HT1080 (cell line): ENCODE measurements around the gene PTPRN2. TPM values are rescaled to one million over a fixed set of nuclear protein-coding genes. Genes with fewer than 3 reads are reported as not detected.
A peak's percentile ranks its signal among the peaks of the same experiment; 100 is the strongest.
"Not testable (repeated sequence)": the region's sequence is repeated elsewhere in the genome, so short reads cannot be mapped to it uniquely, and the experiment has no call there.

Experiments used
- DNase-seq: peaks from one replicate; pipeline ENCODE4 v3.0.0-alpha.2; 2015; ENCODE audit warnings: low read depth
- total RNA-seq: library from RNA; depleted of rRNA; stranded (reverse); fragments of >200 nt; shearing (Covaris generic); gene quantifications from 2 replicates; pipeline ENCODE4 v1.2.3, GENCODE V29; 2014

PTPRN2 gene
- total RNA-seq, 1 experiment from 2014 or later, result 0.31 TPM

DNA sequence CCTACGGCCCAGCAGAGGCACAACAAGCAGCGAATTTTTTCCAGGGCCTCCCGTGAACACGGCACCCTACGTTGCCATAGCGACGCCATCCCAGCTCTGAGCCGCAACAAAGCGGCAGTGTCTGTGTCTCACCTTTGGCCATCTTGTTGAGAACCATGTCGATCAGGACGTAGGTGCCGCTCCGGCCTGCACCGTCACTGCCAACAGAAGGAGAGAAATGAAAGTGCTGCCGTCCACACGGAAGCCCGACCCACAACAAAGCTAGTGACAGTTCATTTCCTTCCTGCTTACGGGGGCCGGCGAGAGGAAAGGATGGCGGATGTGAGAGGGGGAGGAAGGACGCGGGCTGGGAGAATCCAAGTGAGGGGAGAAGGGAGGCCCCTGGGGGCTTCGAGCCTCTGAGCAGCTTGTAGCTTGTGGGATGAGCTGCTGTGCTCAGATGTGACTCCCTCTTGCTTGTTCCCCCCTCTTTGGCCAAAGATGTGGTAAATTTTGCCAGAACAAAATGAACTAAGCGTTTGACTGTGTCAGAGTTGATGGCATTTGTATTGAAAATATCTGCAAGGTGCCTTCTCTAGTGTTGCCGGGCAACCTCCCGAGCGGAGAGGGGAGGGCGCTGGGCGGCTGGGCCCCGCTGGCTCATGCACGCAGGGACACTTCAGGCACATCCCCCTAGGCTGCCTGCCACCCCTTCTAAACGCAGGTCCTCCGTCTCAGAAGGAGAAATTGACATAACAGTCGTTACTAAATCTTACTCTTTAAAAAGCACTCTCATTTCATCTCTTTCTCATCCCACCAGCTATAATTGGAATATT, 1018.6 kb downstream of the PTPRN2 start:
- DNase-seq, result no peak

DNA sequence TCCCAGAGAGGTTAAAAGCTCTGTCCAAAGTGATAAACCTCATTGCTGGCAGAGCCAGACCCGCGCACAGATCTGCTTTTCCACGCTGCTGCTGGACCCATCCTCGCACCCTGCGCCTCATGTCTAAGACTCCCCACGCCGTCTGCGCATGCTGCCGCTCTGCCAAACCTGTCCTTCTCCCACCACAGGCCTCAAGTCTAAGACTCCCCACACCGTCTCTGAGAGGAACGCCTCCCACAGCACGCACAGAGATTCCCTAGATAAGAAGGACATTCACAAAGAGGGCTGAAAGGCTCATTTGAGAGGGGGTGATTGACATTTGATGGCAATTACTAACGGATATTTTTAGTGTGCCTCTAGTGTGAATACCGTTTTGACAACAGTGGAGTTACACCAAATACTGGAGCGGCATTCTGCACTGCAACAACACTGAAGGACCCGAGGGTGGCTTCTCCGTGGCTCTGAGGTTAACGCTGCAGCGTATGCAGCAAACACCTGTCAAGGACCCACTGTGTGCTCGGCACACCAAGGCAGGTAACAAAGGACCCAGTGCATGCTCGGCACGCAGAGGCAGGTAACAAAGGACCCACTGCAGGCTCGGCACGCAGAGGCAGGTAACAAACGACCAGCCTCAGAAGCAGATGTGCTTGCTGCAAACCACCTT, 1019.4 kb downstream of the PTPRN2 start:
- DNase-seq, result no peak

DNA sequence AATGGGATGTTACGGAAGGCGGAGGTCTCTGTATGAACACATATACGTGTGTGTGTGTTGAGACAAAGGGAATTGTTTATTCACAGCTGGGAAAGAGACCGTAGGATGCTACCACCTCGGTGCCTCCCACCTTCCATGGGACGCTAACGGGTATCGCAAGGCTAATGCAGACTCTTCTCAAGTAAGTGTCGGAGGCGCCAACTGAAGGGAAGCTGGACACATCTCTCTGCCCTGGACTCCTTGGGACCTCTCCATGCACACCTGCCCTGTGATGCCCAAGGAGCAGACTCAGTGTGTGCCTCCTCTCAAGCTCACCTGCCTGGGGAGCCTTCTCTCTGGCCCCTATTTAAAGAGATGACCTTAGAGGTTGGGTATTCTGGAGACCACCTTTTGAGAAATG, 1020.0 kb downstream of the PTPRN2 start:
- DNase-seq, result no peak

DNA sequence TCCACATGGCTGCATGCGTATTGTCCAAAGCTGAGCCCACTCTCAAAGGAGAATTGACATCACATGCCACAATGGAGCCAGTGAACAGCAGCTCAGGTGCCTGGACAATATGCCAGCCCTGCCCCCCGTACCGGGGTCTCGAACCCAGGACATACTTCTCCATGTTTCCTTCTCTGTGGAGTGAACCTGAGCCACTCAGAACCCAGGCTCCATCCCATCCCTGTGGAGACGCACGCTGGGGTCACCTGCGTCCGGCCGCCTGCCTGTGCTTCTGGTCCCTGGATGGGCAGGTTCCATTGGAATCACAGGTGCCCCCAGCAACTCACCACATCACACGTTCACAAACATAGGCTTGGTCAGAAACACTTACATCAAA, 1021.0 kb downstream of the PTPRN2 start:
- DNase-seq, result no peak

DNA sequence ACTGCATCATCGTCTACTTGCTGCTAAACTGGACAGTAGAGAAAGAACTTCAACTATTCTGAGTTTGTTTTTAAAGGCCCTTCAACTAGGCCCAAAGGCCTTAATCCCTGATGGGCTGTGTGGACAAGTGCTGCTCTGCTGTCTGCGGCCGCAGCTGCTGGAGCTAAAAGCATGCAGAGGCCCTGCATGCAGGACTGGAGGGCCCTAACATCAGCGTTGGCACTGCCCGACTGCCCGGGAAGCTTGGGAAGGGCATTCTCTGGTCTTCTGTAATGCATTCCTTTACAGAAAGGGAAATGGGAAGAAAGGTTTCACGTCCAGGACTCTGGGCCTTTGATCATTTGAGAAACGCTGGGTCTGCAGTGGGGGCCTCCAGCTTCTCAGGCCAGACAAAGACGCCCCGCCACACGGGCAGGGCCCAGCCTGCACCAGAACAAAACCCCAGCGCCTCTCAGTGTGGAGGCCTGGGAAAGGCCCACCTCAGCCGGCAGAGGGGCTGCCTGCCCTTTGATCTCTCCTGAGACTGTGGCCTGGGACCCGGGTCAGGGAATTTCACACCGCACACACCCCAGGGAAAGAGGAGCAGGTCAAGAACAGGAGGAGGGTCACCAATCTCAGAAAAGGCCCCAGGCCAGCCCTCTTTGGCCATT, 1021.5 kb downstream of the PTPRN2 start:
- no peak for DNase-seq

DNA sequence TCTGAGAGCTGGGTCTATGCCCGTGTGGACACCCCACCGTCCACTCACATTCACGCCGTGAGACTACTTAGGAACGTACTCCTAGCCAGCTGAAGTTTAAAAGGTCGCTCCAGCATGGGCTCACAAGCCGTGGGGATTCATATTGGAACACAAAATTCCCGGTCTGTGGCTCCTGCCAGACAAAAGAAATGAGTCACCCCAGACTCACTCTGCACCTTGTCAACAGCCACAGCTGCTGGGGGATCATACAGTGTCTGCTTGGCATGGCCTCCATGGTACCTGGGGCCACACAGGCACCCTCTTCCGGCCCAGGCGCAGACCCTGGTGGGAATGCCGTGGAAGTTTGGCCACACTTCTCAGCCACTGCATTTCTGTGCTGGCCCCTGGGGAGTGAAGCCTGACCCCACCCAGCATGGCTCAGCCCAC, 1022.4 kb downstream of the PTPRN2 start:
- DNase-seq, result no peak

DNA sequence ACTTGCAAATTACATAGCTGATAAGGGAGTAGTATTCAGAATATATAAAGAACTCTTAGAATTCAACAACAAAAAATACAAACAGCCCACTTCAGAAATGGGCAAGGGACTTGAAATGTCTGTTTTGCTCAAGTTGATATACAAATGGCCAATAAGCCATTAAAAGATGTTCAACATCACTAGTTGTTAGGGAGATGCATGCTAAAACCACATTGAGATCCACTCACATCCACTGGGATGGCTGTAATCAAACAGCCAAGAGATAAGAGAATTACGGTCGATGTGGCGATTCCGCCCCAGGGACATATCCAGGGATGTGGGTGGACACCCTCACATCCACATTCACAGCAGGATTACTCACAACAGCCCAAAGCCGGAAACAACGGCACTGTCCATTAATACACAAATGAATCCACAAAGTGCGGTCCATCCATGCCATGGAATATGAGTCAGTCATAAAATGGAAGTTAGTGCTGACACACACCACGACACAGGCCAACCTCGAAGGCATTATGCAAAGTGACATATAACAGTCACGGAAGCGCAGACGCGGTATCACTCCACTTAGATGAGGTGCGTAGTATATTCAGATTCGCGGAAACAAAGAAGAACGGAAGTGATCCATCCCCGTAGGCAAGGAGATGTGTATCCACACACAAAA, 1023.0 kb downstream of the PTPRN2 start:
- peak; percentile 99 for DNase-seq

DNA sequence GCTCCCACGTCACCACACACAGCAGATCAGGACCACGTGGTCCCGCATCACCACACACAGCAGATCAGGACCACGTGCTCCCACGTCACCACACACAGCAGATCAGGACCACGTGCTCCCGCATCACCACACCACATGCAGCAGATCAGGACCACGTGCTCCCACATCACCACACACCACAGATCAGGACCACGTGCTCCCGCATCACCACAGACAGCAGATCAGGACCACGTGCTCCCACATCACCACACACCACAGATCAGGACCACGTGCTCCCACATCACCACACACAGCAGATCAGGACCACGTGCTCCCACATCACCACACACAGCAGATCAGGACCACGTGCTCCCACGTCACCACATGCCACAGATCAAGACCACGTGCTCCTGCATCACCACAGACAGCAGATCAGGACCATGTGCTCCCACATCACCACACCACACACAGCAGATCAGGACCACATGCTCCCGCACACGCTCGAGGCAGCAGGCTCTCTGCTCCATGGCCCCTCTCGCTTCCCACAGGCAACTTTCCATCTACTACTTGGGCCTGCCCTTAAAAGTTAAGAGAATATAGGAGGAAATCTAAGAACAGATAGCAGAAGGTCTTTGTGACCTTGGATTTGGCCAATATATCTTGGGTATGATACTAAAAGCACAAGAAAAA, 1024.0 kb downstream of the PTPRN2 start:
- DNase-seq, result not testable (repeated sequence)

DNA sequence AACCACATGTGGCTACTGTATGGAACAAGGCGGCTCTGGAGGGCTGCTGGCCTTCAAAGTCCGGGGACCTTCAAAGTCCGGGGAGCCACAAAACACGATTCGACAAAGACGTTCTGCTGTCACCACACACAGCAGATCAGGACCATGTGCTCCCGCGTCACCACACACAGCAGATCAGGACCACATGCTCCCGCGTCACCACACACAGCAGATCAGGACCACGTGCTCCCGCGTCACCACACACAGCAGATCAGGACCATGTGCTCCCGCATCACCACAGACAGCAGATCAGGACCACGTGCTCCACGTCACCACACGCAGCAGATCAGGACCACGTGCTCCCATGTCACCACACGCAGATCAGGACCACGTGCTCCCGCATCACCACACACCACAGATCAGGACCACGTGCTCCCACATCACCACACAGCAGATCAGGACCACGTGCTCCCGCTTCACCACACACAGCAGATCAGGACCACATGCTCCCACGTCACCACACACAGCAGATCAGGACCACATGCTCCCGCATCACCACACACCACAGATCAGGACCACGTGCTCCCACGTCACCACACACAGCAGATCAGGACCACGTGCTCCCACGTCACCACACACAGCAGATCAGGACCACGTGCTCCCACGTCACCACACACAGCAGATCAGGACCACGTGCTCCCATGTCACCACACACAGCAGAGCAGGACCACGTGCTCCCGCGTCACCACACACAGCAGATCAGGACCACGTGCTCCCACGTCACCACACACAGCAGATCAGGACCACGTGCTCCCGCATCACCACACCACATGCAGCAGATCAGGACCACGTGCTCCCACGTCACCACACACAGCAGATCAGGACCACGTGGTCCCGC, 1024.9 kb downstream of the PTPRN2 start:
- not testable (repeated sequence) for DNase-seq

DNA sequence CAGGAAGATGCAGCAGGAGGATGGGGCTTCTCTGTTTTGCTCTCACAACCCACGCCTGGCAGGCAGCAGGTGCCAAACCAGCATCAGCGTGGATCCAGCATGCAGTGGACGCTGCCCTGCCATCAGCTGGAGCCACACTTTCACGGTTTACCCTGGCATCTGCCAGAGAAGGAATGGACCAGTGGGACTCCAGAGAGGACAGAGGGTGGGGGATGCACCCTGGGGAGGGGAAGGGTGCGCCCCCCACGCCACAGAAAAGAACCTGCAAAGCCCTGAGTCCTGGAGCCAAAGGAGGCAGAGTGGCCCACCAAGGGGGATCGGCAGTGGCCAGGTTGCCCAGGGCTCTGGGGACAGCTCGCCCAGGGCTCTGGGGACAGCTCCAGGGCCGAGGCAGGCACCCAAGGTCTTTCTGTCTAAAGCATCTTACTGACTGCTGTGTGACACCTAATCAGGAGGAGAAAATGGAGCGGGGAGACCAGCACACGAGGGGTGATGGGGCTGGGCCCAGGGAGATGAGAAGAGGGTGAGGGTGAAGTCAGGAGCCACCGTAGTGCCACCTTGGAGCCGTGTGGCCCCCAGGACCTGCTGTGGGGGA, 1025.7 kb downstream of the PTPRN2 start:
- DNase-seq, result no peak

DNA sequence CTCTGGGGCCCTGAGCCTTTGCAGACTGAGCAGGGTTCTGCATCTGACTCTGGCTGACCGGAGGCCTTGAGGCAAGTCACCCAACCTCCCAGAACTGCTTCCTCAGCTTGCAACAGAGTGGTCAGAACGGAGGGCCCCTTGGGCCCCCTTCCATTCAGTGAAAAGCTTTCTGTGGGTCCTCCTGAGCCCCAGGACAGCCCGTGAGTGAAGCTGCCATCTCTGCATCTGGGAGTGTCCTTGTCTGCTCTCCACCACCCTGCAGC, 1026.2 kb downstream of the PTPRN2 start:
- DNase-seq, result no peak

DNA sequence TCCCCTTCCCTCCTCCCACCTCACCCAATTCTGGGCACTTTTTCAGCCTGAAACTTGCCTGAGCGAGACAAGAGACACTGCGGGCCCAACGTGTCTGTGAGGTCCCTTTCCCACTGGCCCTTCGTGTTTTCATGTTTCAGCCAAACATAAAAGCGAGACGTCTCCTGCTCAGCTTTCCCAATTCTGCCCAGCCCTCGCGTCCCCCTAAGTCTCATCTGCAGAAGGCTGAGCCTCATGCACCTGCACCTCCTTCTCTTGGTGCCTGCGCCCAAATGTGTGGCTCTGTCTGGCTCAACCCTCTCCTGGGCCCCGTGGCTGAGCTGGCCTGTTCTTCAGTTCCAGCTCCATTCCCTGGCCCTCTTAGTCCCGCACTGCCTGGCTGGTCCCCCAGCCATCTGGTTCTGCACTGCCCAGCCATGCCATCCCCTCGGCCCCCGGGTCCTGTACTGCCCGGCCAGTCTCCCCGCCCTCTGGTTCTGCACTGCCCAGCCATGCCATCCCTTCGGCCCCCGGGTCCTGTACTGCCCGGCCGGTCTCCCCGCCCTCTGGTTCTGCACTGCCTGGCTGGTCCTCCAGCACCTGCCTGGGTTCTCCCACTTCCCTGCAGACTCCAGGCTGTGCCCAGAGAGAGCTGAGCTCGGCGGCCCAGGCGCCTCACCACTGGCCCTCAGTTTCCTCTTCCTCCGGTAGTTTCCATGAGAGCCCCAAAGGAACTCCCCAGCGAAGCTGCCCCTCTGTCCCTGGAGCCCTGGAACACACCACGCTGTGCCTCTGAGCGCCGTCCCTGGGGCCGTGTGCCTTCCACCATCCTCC, 1026.7 kb downstream of the PTPRN2 start:
- no peak for DNase-seq

DNA sequence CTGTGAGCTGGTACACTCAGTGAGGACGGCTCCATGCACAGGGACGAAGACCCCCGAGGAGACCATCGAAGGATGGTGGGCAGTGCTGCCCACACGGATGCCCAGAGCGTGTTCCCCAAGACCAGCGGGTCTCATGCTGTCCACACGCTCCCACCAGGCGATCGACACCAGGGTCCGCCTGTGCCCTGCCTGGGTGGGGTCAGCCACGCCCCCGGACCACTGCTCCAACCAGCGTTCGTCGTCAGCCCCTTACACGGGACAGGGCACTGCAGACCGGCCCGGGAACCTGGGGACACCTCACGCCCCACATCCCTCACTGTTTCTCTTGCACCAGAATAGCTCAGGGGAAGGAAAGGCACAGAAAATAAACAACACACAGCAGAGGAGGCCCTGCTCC, 1027.4 kb downstream of the PTPRN2 start:
- no peak for DNase-seq

DNA sequence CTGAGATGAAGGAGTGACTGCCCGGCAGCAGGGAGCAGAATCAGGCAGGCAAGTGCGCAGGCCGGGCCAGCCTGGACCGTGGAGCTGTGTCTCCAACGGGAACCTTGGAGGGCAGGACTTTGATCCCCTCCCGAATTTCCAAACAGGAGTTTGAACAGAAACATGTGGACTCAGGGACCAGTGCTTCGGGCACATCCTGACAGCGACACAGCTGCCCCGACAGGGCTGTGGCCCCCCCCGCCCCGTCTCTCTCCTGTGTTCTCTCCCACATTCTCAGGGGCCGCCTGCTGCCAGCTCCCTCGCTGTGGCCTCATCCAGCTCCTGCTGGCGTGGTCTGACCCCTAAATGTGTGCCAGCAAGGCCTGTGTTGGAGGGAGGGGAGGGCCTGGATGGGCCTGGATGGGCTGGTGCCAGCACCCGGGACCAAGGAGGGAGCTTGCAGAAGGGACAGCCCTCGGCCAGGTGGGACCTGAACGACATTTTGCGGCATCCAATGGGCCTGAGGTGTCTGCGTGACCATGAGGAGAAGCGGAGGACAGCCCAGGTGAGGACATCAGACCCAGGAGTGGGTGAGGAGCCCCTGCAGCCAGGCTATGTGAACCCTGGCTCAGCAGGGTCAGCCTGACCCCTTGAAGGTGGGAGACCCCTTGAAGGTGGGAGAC, 1027.9 kb downstream of the PTPRN2 start:
- no peak for DNase-seq

DNA sequence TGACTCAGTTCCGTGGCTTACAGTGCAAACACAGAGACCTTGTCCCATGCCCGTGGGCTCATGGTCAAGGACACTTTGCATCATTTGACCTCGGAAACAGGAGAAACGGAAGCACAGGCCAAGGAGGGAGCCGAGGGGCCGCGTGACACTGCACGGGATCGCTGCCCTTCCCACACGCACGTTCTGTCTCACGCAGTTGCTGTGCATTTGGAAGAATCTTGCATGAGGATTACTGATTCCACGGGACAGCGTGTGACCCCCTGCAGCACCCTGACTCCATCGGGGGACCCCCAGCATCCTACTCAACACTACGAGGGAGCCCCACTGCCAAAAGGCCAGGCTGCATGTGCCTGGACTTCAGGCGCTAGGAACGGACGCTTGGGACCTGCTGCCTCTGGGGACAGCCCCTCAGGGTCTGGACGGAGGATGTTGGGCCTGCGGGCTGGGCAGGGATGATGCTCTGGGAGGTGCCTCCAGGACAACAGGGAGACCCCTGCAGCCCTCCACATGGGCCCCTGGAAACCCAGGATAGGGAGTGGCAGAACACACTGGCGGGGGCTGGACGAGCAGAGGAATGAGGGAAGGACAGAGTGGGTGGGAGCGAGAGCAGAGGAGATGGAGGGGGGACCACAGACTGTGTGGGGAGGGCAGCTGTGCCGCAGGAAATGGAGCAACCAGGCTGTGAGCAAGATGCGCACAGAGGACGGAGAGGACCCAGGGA, 1028.6 kb downstream of the PTPRN2 start:
- DNase-seq, result no peak

DNA sequence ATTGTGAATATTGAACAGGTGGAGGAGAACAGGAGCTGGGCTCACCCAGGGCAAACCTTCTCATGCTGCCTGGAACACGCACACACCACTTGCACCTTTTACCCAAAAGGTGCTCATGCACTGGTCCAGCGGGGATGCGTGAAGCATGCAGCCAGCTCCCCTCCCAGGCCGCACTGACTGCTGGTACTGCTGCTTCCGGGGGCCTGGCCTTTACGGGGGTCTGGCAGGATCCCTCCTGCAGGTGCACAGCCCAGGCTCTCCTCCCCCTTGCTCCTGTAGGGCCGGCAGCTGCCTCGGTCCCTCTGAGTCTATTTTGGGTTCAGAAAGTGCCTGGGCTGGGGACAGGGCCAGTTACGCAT, 1029.1 kb downstream of the PTPRN2 start:
- no peak for DNase-seq

DNA sequence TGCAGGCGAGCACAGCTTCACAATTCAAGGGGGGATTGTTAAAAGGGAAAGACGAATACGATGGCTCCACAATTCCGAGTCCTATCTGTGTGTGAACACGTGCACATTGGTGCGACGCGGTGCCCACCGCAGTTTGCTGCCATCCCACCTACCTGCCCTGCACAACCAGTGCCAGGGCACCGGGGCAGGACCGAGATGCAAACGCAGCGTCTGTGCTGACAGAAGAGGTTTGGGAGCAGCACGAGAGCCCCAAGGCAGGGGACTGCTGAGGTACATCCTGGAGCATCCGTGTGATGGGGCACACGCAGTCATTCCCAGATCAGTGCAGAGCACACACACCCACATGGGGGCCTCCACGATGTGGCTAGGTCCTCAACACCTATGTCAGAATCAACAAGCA, 1029.6 kb downstream of the PTPRN2 start:
- DNase-seq, result no peak

DNA sequence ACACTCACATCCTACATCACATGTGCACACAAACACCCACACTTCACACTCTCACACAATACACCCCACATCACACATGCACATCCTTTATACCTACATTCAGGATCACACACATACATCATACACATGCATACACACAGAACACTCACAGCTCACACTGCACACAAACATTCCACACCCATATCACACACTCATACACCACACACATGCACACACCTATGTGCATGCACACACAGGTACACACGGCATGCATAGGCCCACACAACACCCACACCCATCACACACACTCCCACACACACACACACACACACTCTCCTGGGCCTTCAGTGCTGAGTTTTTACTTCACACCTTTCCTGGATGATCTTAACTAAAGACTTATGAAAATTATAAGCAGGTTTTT, 1030.4 kb downstream of the PTPRN2 start:
- DNase-seq, result no peak
